GM23338 (cell line): ENCODE measurements around the gene OXNAD1. TPM values are rescaled to one million over a fixed set of nuclear protein-coding genes. Genes with fewer than 3 reads are reported as not detected.
A peak's percentile ranks its signal among the peaks of the same experiment; 100 is the strongest.

Experiments used
- ATAC-seq: fragments of 200-7000 bp; cut with Tn5 transposase; 3 replicates; pipeline ENCODE4 v1.9.1; 2020
- DNase-seq: peaks from one replicate; pipeline ENCODE4 v3.0.0-alpha.2; 2015; ENCODE audit warnings: low spot score
- H2AFZ ChIP-seq: fragments of 200-600 bp; sonication (generic); 2 replicates; pipeline ENCODE4 v1.8.0; 2016; ENCODE audit warnings: antibody characterized with exemption, mild to moderate bottlenecking, moderate library complexity
- H3F3A ChIP-seq: fragments of 200-600 bp; sonication (generic); replicated peaks from 2 replicates; pipeline ENCODE4 v1.8.0; 2017; ENCODE audit warnings: antibody characterized with exemption, mixed run types, low read depth
- H3K27ac ChIP-seq: fragments of 200-600 bp; sonication (generic); 2 replicates; pipeline ENCODE4 v1.6.1; 2016; ENCODE audit warnings: low read depth
- H3K27me3 ChIP-seq: fragments of 200-600 bp; sonication (generic); 2 replicates; pipeline ENCODE4 v1.8.0; 2016; ENCODE audit warnings: mild to moderate bottlenecking, mixed run types, moderate library complexity; ENCODE audit not compliant: insufficient read depth
- H3K36me3 ChIP-seq: fragments of 200-600 bp; sonication (generic); 2 replicates; pipeline ENCODE4 v1.8.0; 2016; ENCODE audit warnings: mild to moderate bottlenecking; ENCODE audit not compliant: insufficient read depth
- H3K4me1 ChIP-seq: fragments of 200-600 bp; sonication (generic); 2 replicates; pipeline ENCODE4 v1.8.0; 2016; ENCODE audit warnings: mild to moderate bottlenecking, moderate library complexity; ENCODE audit not compliant: insufficient read depth
- H3K4me2 ChIP-seq: fragments of 200-600 bp; sonication (generic); 2 replicates; pipeline ENCODE4 v1.7.1; 2017; ENCODE audit warnings: mixed run types
- H3K4me3 ChIP-seq: fragments of 200-600 bp; sonication (generic); 2 replicates; pipeline ENCODE4 v1.6.1; 2016; ENCODE audit warnings: mixed run types
- H3K79me2 ChIP-seq: fragments of 200-600 bp; sonication (generic); replicated peaks from 2 replicates; pipeline ENCODE4 v1.8.0; 2017; ENCODE audit warnings: mild to moderate bottlenecking; ENCODE audit not compliant: insufficient read depth
- H3K9me2 ChIP-seq: fragments of 200-600 bp; sonication (generic); 2 replicates; pipeline ENCODE4 v1.8.0; 2017; ENCODE audit not compliant: insufficient read depth
- H4K20me1 ChIP-seq: fragments of 200-600 bp; sonication (generic); replicated peaks from 2 replicates; pipeline ENCODE4 v1.8.0; 2017; ENCODE audit warnings: mild to moderate bottlenecking; ENCODE audit not compliant: insufficient read depth
- H3K27ac Mint-ChIP-seq: 2 replicates; pipeline ENCODE4 v1.8.0; 2020; ENCODE audit warnings: inconsistent platforms, mild to moderate bottlenecking, moderate library complexity, mixed read lengths
- H3K27me3 Mint-ChIP-seq: 3 replicates; pipeline ENCODE4 v1.8.0; 2022; ENCODE audit warnings: low read depth, mild to moderate bottlenecking, moderate library complexity, mixed read lengths, inconsistent platforms; ENCODE audit not compliant: insufficient read depth, poor library complexity
- H3K36me3 Mint-ChIP-seq: 3 replicates; pipeline ENCODE4 v1.8.0; 2021; ENCODE audit warnings: low read depth, mild to moderate bottlenecking, inconsistent platforms, moderate library complexity, mixed read lengths
- H3K4me1 Mint-ChIP-seq: 3 replicates; pipeline ENCODE4 v1.8.0; 2020; ENCODE audit warnings: mild to moderate bottlenecking, inconsistent platforms, mixed read lengths
- H3K4me3 Mint-ChIP-seq: 3 replicates; pipeline ENCODE4 v1.8.0; 2021; ENCODE audit warnings: moderate library complexity, mild to moderate bottlenecking, inconsistent platforms, mixed read lengths
- H3K9me3 Mint-ChIP-seq: 3 replicates; pipeline ENCODE4 v1.8.0; 2020; ENCODE audit warnings: moderate library complexity, mild to moderate bottlenecking, inconsistent platforms, mixed read lengths
- CREB1 ChIP-seq: fragments of 250-450 bp; sonication (Bioruptor Pico); IDR thresholded peaks from 2 replicates; pipeline ENCODE4 v1.5.0; 2020; ENCODE audit warnings: low read depth, mild to moderate bottlenecking, moderate library complexity
- CTCF ChIP-seq, 2 experiments: fragments of 200-600 bp in 1 of 2; sonication (generic) in 1 of 2; conservative IDR thresholded peaks; 2 replicates each; pipeline versions ENCODE4 v1.5.1 to v1.6.1; 2016 to 2017; ENCODE audit warnings: antibody characterized with exemption in 2 of 2, low read depth in 2 of 2, mild to moderate bottlenecking in 2 of 2, moderate library complexity in 1 of 2
- EZH2 ChIP-seq: fragments of 200-600 bp; sonication (generic); IDR thresholded peaks from one replicate; pipeline ENCODE4 v1.8.0; 2017; ENCODE audit warnings: antibody characterized with exemption, mild to moderate bottlenecking, low read depth; ENCODE audit not compliant: unreplicated experiment
- EZH2phosphoT487 ChIP-seq: fragments of 200-600 bp; sonication (generic); IDR thresholded peaks from one replicate; pipeline ENCODE4 v1.8.1; 2018; ENCODE audit warnings: antibody characterized with exemption; ENCODE audit not compliant: unreplicated experiment
- JUNB ChIP-seq: IDR thresholded peaks from one replicate; pipeline ENCODE4 v1.6.1; 2016; ENCODE audit warnings: antibody characterized with exemption; ENCODE audit not compliant: unreplicated experiment
- NANOG ChIP-seq: IDR thresholded peaks from 2 replicates; pipeline ENCODE4 v1.6.1; 2016; ENCODE audit warnings: antibody characterized with exemption, borderline replicate concordance
- POLR2AphosphoS5 ChIP-seq: IDR thresholded peaks from 2 replicates; pipeline ENCODE4 v1.6.1; 2016; ENCODE audit warnings: antibody characterized with exemption, low read depth
- STAT1 ChIP-seq: IDR thresholded peaks from one replicate; pipeline ENCODE4 v1.6.1; 2016; ENCODE audit warnings: antibody characterized with exemption; ENCODE audit not compliant: unreplicated experiment
- ZNF114 ChIP-seq: fragments of 250-450 bp; sonication (Bioruptor Pico); IDR thresholded peaks from 2 replicates; pipeline ENCODE4 v1.5.0; 2020; ENCODE audit warnings: mild to moderate bottlenecking, moderate library complexity
- polyA plus RNA-seq: library from polyadenylated mRNA; unstranded; fragments of >200 nt; fragmentation: Nextera tagmentation; extraction: Ambion mirVana; gene quantifications from 2 replicates; pipeline ENCODE4 v1.2.1, GENCODE V29; 2016
- total RNA-seq: library from RNA; depleted of rRNA; stranded (reverse); fragments of >200 nt; shearing (Covaris generic); gene quantifications from 2 replicates; pipeline ENCODE4 v1.2.3, GENCODE V29; 2014
- TF ChIP-seq, protein P1 (sequence below): IDR thresholded peaks from 2 replicates; pipeline ENCODE4 v1.6.1; 2016; ENCODE audit warnings: antibody characterized with exemption
- TF ChIP-seq, protein P2 (sequence below): fragments of 250-450 bp; sonication (Bioruptor Pico); IDR thresholded peaks from 2 replicates; pipeline ENCODE4 v1.5.0; 2020; ENCODE audit warnings: mild to moderate bottlenecking, moderate library complexity

The OXNAD1 gene
- total and polyA plus RNA-seq, 2 experiments from 2014 or later = 22.9 to 34.2 TPM

- TF ChIP-seq ZNF114 (CRISPR knock-in tag) = no peak
- TF ChIP-seq, protein P1, sequence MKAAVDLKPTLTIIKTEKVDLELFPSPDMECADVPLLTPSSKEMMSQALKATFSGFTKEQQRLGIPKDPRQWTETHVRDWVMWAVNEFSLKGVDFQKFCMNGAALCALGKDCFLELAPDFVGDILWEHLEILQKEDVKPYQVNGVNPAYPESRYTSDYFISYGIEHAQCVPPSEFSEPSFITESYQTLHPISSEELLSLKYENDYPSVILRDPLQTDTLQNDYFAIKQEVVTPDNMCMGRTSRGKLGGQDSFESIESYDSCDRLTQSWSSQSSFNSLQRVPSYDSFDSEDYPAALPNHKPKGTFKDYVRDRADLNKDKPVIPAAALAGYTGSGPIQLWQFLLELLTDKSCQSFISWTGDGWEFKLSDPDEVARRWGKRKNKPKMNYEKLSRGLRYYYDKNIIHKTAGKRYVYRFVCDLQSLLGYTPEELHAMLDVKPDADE = no peak
These were observed 35.3 kb downstream of the OXNAD1 start (continued) for GRCh38 chr3:16300307-16300706.

- H3K27ac ChIP-seq = peak overlapping the region; percentile 92
- peak overlapping the region; percentile 61 for H3K4me2 ChIP-seq
- H3K79me2 ChIP-seq = no peaks in the 10 kb centered on the region; the same call in 1 of the 2 replicates
- Mint-ChIP-seq H3K4me3 (peak overlapping the region; percentile 21; the same call in 1 of the 3 replicates), H3K36me3 (peaks cover 58% of the 10 kb centered on the region), H3K9me3 (peaks cover 6% of the 10 kb centered on the region; the same call in 2 of the 3 replicates), H3K4me1 (peaks cover 56% of the 10 kb centered on the region), H3K27me3 (peaks cover 1% of the 10 kb centered on the region), H3K27ac (peak overlapping the region; percentile 86; the same call in 1 of the 2 replicates)
- ATAC-seq = peak; percentile 20
- no peaks in the 10 kb centered on the region for H4K20me1 ChIP-seq
- 0 out of 2 replicates have a peak, but pooled peaks cover 2% of the 10 kb centered on the region for H3F3A ChIP-seq
- H3K4me1 ChIP-seq = peaks cover 42% of the 10 kb centered on the region
- peak overlapping the region; percentile 9; the same call in 1 of the 2 replicates for H3K4me3 ChIP-seq
- no peaks in the 10 kb centered on the region for H3K9me2 ChIP-seq
- no peak for DNase-seq
- H2AFZ ChIP-seq = no peak overlapping the region
- H3K27me3 ChIP-seq = no peaks in the 10 kb centered on the region
- H3K36me3 ChIP-seq = peaks cover 9% of the 10 kb centered on the region; the same call in 1 of the 2 replicates
- TF ChIP-seq, protein P1 = no peak
- TF ChIP-seq POLR2AphosphoS5 = no peak
- no peak for TF ChIP-seq ZNF114 (CRISPR knock-in tag)
- TF ChIP-seq, protein P2, sequence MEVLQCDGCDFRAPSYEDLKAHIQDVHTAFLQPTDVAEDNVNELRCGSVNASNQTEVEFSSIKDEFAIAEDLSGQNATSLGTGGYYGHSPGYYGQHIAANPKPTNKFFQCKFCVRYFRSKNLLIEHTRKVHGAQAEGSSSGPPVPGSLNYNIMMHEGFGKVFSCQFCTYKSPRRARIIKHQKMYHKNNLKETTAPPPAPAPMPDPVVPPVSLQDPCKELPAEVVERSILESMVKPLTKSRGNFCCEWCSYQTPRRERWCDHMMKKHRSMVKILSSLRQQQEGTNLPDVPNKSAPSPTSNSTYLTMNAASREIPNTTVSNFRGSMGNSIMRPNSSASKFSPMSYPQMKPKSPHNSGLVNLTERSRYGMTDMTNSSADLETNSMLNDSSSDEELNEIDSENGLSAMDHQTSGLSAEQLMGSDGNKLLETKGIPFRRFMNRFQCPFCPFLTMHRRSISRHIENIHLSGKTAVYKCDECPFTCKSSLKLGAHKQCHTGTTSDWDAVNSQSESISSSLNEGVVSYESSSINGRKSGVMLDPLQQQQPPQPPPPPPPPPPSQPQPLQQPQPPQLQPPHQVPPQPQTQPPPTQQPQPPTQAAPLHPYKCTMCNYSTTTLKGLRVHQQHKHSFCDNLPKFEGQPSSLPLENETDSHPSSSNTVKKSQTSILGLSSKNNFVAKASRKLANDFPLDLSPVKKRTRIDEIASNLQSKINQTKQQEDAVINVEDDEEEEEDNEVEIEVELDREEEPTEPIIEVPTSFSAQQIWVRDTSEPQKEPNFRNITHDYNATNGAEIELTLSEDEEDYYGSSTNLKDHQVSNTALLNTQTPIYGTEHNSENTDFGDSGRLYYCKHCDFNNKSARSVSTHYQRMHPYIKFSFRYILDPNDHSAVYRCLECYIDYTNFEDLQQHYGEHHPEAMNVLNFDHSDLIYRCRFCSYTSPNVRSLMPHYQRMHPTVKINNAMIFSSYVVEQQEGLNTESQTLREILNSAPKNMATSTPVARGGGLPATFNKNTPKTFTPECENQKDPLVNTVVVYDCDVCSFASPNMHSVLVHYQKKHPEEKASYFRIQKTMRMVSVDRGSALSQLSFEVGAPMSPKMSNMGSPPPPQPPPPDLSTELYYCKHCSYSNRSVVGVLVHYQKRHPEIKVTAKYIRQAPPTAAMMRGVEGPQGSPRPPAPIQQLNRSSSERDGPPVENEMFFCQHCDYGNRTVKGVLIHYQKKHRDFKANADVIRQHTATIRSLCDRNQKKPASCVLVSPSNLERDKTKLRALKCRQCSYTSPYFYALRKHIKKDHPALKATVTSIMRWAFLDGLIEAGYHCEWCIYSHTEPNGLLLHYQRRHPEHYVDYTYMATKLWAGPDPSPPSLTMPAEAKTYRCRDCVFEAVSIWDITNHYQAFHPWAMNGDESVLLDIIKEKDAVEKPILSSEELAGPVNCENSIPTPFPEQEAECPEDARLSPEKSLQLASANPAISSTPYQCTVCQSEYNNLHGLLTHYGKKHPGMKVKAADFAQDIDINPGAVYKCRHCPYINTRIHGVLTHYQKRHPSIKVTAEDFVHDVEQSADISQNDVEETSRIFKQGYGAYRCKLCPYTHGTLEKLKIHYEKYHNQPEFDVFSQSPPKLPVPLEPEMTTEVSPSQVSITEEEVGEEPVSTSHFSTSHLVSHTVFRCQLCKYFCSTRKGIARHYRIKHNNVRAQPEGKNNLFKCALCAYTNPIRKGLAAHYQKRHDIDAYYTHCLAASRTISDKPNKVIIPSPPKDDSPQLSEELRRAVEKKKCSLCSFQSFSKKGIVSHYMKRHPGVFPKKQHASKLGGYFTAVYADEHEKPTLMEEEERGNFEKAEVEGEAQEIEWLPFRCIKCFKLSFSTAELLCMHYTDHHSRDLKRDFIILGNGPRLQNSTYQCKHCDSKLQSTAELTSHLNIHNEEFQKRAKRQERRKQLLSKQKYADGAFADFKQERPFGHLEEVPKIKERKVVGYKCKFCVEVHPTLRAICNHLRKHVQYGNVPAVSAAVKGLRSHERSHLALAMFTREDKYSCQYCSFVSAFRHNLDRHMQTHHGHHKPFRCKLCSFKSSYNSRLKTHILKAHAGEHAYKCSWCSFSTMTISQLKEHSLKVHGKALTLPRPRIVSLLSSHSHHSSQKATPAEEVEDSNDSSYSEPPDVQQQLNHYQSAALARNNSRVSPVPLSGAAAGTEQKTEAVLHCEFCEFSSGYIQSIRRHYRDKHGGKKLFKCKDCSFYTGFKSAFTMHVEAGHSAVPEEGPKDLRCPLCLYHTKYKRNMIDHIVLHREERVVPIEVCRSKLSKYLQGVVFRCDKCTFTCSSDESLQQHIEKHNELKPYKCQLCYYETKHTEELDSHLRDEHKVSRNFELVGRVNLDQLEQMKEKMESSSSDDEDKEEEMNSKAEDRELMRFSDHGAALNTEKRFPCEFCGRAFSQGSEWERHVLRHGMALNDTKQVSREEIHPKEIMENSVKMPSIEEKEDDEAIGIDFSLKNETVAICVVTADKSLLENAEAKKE (CRISPR knock-in tag) = no peak
- no peak for TF ChIP-seq EZH2
- TF ChIP-seq STAT1 = no peak
- TF ChIP-seq JUNB = no peak
- no peak for TF ChIP-seq CREB1 (CRISPR knock-in tag)
- TF ChIP-seq EZH2phosphoT487 = no peak
- TF ChIP-seq NANOG = no peak
- TF ChIP-seq CTCF (conservative IDR thresholded peaks at IDR 0.05; ENCODE audit: low read depth in 2 of 2) = no peak
These were observed 35.9 kb downstream of the OXNAD1 start for GRCh38 chr3:16300881-16301359.
